Stimulated activated CD8-positive, alpha-beta memory T cell treated with anti-CD3 and anti-CD28 coated beads, Interleukin-15, amount 100 ng/mL, for 48 hours (primary cell): Measurements from ENCODE around the gene PSMD3.

Source experiments
- DNase-seq, 2 donors: peaks; one replicate each; pipeline ENCODE4 v3.0.0-alpha.2; 2020; ENCODE audit warnings: low read depth in 2 of 2

PSMD3 gene

DNA sequence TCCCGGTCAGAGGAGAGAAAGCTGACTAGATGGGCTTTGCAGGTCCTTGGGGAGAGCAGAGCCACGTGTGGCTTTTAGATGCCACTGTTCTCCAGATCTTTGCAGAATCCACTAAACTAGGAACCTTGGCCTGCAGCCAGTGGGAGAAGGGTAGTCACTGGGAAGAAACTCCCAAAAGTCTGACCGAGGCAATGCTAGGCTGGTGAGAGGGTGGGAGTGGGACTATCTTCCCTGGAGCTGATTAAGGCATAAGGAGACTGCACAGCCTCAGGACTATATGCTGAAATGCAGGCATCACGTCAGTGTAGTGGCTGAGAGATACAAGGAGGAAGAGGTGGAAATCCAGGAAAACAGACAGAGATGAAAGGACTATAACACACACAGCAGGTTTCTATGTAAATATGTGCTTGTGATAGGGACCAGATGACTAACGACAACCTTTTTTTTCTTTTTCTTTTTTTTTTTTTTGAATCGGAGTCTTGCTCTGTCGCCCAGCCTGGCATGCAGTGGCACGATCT, 20.0 kb upstream of the PSMD3 start:
- DNase-seq: no peak

DNA sequence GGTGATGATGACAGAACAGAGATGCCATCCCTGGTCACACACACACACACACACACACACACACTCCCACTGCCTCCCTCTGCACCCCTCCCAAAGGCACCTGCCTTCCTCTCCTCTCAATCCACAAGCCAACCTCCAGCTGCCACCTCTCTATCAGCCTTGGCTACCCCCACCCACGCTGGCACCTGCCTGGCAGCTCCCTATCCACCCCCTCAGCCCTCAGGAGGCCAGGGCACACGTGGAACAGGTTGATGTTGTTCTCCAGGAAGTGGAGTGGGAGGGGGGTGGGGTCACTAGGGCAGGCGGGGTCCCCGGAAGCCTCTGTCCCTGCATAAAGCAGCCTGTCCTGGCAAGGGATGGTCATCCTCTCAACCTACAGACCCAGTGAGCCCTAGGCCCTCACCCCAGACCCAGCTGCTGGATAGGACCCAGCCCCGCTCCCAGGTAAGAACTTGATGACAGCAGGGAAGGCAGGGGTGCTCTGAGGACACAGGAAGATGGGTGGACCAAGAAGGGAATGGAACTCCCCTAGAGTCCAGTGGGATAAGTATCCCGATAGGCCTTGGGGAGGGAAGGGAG, 17.9 kb upstream of the PSMD3 start, which contains the start of gene GSDMA:
GSDMA (plus strand) TSS at position 363 of the 579 bp plus-strand sequence. CDS start 2,684 bp downstream, outside the sequence.
- DNase-seq: no peak

DNA sequence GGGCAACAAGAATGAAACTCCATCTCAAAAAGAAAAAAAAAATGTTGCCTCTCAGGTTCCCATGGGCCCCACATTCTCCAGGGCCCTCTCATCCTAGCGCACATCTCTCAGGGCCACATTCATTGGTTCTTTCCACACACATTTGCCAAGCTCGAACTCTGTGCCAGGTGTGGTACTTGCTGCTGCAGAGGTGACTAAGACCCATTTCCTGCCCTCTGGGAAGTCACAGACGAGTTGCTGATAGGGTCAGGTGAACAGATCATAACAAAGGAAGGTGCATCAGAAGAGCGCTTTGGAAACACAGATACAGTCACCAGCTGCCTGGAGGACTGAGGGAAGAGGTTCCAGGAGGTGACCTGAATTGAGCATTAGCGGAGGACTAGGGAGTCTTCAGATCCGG, 16.8 kb upstream of the PSMD3 start:
- no peak for DNase-seq

DNA sequence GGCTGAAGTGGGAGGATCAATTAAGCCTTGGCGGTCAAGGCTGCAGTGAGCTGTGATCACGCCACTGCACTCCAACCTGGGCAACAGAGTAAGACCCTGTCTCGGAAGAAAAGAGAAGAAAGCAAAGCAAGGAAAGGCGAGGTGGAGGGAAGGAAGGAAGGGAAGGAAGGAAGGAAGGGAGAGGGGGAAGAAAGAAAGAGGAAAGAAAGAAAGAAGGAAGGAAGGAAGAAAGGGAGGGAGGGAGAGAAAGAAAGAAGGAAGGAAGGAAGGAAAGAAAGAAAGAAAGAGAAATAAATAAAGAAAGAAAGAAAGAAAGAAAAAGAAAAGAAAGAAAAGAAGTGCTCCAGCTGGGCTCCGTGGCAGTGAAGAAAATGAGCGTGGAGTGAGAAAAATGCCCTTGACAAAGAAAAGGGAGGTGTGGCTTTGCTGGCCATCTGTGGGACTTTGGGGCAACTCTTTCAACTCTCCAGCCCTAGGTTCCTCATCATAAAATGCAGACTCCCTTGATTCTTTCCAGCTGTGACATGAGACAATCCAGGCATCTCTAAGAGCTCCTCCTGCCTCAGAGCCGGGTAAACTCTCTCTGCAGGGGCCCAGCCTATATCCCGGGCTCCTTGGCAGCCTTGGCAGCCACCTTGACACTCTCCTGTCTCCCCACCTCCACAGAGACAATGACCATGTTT, 15.4 kb upstream of the PSMD3 start:
- no peak for DNase-seq

DNA sequence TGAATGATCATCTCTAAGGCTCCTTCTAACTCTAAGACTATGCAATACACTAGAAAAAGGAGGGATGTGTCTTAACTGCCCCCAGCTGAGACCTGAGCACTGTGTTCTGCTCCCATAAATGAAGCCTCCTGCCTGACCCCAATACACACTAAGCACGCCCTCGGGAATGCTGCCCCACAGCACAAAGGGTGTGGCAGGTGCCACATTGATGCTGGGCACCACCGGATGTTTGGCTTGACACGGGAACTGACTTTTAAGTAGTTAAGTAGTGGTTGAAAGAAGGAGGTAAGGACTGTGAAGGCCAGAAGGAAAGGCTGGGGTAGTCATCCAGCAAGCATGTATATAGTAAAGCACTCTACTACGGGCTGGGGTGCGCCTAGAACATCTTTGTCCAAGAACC, 13.8 kb upstream of the PSMD3 start:
- no peak for DNase-seq

DNA sequence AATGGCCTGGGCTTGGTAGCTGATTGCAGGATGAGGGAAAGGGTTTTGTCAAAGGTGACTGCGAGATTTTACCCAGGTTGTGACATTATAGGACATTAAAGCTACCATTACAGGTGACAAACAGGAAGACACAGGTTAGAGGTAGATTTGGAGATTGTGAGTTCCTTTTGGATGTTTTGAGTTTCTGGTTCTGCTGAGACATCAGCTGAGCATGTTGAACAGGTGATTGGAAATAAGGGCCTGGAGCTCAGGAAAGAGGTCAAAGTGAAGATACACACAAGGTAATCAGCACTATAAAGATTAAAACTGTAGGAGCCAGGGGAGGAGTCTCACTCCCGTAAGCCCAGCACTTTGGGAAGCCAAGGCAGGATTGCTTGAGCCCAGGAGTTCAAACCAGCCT, 11.8 kb upstream of the PSMD3 start:
- DNase-seq: no peak

DNA sequence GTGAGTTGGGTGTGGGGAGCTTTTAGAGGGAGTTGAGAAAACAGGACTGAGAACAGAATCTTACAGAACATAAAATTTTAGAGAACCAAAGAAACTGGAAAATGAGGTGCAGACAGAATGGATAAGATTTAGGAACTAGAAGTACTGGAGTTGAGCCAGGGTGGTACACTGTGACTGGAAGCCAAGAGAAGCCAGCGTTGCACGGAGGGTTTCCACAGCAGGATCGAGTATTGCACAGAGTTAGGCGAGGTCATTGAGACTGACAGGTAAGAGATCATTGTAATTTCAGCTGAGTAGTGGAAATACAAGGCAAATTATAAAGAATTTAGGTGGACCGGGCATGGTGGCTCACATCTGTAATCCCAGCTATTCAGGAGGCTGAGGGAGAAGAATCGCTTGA, 11.2 kb upstream of the PSMD3 start:
- no peak for DNase-seq

DNA sequence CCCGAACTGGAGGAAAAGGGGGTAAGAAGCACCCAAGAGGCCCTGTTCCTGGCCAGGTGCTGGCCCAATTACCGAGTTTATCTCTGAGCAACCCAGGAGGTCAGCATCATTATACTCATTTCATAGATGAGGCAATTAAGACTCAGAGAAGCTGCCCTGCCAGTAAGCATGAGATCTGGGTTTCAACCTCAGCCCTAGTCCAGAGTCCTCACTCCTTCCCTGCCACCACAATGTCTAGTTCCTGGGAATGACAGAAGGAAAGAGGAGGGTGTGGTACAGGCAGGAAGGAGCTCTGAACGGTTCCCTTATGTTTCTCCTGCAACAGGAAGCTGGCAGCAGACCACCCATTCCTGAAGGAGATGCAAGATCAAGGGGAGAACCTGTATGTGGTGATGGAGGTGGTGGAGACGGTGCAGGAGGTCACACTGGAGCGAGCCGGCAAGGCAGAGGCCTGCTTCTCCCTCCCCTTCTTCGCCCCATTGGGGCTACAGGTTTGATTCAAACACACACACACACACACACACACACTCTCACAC, 10.4 kb upstream of the PSMD3 start:
- DNase-seq: no peak

DNA sequence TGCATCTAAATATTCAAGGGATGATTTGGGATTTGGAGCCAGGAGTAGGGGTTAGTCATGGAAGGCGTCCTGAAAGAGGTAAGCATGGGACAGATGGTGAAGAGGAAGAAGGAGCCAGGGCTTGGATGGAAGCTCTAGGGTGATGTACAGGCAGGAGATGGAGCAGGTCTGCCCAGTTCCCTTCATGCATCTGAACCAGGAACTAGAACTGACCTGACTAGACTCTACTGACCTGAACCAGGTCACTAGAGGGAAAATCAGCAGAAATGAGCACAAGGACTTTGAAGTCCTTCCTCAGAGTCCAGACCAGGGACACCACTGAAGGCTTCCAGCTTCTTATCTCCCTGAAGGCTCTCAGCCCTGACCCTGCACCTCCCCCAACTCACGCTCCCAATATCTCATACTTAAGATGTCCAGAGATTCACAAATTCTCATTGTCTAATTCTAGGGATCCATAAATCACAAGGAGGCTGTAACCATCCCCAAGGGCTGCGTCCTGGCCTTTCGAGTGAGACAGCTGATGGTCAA, 9.5 kb upstream of the PSMD3 start:
- DNase-seq: no peak

DNA sequence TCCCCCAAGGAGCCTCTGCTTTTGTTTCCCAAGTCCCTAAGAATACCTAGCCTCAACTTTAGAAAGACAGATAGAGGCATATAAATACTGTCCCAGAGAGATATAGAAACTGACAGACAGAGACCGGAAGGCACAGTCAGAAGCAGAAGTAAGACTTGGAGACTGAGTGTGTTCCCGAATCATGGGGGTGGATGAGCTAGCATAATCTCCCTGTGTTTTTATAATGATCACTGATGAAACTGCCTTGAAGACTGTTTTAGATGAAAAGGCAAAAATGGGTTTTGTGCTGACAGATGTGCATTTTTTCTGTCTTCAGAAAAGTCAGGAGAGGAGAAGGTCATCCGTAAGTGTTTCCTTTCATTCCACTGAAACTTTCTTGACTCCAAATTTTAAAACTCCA, 8.3 kb upstream of the PSMD3 start:
- no peak for DNase-seq

DNA sequence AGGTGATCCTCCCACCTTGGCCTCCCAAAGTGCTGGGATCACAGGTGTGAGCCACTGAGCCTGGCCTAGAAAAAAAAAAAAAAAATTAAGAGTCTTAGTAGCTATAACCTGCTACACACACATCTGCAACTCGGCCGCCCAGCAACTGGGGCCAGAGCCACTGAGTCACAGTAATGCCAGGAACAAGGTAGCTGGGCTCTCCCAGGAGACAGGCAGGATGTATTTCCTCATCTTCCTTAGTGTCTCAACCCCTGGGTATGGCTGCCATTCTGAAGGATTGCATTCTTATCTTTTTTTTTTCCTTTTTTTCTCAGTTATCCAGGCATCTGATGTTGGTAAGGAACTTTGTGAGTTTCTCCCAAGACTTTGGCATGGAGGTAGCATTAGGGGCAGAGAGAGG, 7.1 kb upstream of the PSMD3 start:
- DNase-seq: no peak

DNA sequence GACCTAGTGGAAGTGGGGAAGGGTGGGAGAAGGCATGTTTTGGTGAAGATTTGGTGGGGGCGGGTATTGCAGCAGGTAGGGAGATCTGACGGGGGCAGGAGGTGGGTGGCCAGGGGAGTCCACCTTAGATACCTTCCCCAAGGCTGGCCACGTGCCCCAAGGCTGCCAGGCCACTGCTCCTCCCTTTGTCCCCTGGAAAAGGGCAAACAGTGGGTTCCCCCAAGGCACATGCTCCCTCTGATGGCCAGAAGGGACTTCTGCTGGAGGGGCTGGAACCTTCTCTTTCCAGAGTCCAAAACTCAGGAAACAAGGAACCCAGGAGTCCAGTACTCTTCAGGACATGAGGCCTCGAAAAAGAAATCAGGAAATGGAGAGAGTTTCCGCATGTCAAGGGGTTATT, 6.2 kb upstream of the PSMD3 start:
- no peak for DNase-seq

DNA sequence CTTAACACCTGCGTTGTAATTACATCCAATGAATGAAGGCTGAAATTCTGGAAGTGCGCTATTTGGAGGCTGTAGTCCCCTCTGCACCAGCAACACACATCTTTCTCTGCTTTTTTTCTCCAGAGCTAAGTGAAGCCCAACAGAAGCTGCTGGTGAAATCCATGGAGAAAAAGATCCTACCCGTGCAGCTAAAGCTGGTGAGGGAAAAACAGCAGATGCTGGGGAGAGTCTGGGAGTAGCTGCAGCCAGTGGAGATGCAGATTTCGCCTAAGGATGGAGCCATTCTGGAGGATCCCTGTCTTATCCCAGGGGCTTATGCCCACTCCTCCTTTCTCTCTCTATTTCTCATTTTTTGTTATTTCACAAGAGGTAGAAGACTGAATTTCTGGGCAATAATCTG, 4.8 kb upstream of the PSMD3 start:
- no peak for DNase-seq

DNA sequence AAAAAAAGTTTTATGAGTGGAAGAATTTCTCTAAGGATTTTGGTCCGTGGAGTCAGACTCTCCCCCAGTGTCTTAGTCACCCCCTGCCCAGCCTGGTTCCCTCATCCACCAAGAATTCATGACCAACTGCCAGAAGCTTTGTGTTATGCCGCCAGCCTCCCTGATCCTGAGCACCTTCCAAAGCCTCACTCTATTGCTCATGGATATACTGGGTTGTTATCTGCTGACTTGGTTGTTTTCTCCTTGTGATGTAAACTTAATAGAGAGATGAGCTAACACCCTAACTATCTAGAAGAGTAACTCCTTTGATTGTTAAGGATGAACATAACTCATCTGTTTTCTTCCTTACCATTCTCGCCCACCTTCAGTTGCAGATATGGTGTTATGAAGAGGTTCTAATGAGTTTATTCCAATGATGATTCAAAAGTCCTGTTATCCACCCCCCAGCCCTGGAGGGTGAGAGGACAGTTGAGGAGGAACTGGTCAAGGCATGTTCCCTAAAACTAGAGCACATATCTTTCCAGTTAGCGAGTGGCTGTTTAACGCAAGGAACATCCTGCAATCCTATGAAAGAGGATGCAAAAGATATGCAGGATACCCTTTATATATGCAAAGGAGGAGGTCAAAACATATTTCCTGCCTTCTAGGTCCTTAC, 1.5 kb upstream of the PSMD3 start:
- DNase-seq: no peak

DNA sequence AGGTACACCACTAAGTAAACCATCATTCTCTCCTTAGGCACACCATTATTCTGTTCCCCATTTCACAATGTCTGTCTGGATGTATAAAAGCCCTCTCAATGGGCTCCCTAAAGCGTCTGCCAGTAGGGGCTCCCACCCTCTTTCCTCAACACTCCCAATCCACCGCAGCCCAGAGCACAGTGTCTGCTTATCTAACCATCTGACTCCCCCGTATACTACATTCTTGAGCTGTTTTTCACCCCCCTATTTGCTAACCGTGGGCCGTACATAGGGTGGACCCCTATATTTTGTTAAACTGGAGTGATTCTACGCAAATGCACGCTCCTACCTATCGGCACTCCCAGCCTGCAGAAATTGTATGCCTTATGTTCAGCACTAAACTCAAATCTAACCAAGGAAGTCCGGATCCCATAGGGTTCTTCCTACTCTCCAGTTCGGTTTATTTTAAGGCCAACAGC, 685 bp upstream of the PSMD3 start:
- DNase-seq: no peak

DNA sequence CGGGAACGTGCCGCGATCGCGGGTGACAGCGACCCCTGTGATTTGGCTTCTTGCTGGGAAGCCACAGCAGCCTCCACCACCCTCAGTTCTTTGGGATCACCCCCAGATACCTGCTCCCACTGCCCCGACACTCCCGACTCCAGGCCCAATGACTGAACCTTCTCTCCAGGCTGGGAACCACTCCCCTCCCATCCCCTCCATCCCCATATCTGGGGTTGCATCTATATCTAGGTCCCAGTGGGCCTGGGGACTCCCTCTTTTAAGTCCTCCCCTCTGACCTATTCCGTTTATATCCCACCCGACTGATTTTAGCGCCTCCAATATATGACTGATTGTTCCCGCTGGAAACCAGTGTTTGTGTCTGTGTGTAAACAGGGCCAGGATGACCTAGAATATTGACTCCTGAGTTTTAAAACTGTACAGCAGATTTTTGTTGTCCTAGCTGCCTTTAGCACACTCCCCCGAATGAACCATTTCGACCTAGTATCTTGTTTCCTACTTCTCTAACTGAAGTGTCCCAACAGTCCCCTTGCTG, 667 bp downstream of the PSMD3 start:
- DNase-seq: no peak

DNA sequence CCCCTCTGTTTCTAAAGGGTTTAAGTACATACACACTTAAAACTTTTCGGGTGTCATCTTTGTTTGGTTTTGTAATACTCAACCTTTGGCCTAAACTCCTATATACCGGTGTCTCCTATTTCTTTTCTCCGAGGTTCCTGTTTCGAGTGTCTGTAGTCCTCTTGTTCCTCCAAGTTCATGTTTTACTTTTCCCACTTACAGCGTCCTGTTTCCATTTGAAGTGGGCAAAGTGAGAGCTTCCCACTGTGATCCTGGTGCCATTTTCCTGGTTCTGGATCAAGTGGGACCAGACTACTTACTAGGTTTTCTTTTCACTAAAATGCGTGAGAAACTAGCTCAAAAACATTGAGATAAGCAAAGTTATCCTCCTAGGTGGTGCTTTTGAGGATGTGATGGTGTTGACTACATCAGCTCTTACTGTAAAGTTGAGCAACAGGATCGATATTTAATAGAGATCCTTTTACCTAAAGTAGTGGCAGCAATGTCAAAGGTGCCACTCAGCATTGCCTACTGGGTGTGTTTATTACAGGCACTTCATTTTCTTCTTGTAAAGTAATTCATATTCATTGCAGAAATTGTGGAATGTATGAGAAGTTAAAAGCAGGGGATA, 1.3 kb downstream of the PSMD3 start:
- no peak for DNase-seq

DNA sequence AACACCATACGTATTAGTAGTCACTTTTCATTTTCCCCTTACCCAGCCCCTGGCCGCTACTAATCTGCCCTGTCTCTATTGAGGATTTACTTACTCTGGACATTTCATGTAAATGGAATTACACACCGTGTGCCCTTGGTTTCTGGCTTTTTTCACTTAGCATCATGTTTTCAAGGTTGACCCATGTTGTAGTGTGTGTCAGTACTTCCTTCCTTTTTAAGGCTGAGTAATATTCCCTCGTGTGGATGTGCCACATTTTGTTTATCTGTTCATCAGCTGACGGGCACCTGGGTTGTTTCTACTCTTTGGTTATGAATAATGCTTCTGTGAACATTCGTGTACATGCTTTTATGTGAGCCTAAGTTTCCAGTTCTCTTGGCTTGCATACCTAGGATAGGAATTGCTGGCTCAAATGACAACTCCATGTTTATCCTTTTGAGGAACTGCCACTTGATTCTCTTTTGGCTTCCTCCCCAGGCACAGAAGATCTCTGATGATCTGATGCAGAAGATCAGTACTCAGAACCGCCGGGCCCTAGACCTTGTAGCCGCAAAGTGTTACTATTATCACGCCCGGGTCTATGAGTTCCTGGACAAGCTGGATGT, 7.7 kb downstream of the PSMD3 start:
- no peak for DNase-seq

DNA sequence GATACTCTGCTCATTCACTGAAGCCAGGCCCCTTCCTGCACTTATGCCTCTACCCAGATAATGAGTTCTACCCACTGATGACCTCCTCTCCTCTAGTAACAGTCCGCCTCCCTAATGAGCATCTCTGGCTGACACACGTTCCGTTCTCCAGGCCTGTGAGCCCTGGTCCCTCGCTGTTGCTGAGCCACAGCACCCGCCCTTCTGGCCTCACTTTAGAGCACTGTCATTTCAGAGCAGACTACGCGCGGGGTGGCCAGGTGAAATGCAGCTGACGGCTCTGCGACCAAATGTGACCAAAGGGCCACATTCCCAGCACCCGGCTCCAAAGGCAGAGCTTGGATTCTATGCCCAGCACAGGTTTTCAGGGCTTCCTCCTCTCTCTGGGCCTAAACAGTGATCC, 13.8 kb downstream of the PSMD3 start:
- DNase-seq: no peak

DNA sequence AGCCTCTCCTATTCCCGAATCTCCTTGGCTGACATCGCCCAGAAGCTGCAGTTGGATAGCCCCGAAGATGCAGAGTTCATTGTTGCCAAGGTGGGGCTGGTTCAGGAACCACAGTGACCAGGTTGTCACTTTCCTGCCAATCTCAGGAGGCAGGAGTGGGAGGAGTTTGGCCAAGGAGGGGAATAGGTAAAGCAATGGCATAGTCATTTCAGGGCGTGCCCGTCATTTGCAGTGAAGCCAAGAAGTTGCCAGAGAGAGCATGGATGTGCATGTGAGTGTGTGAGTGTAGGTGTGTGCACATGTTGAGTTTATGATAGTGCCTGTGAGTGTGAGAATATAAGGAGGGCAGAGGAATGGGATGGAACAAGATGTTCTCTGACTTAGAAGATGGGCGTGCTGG, 14.8 kb downstream of the PSMD3 start:
- no peak for DNase-seq

DNA sequence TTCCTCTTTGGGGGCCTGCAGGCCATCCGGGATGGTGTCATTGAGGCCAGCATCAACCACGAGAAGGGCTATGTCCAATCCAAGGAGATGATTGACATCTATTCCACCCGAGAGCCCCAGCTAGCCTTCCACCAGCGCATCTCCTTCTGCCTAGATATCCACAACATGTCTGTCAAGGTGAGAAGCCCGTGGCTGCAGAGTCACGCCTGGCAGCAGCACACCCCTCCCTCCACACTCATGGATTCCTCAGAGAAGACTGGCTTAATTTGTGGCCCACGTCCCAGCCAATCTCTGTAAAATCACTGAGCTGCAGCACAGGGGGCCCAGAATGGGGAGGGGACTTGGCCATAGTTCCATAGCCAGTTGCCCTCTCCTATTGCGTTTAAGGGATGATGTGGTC, 15.6 kb downstream of the PSMD3 start:
- no peak for DNase-seq
